Stimulated activated CD4-positive, alpha-beta T cell treated with anti-CD3 and anti-CD28 coated beads, TNF-alpha, amount 100 ng/mL, for 24 hours (primary cell): Measurements from ENCODE around the gene GPR61.

ENCODE experiments used
- DNase-seq, 3 experiments: peaks; one replicate each; pipeline ENCODE4 v3.0.0-alpha.2; 2020; ENCODE audit warnings: low read depth in 3 of 3

GPR61 gene

GRCh38 chr1:109535971-109536491, 3.6 kb upstream of the GPR61 start:
- DNase-seq: no peak

GRCh38 chr1:109537450-109538178, 2.1 kb upstream of the GPR61 start:
- DNase-seq: no peak

GRCh38 chr1:109538827-109539555, 681 bp upstream of the GPR61 start:
- no peak for DNase-seq

- DNase-seq: no peak
Measured at GRCh38 chr1:109541102-109541501, 1.4 kb downstream of the GPR61 start.

- no peak for DNase-seq
Measured at GRCh38 chr1:109542657-109543056, 3.0 kb downstream of the GPR61 start.

DNA sequence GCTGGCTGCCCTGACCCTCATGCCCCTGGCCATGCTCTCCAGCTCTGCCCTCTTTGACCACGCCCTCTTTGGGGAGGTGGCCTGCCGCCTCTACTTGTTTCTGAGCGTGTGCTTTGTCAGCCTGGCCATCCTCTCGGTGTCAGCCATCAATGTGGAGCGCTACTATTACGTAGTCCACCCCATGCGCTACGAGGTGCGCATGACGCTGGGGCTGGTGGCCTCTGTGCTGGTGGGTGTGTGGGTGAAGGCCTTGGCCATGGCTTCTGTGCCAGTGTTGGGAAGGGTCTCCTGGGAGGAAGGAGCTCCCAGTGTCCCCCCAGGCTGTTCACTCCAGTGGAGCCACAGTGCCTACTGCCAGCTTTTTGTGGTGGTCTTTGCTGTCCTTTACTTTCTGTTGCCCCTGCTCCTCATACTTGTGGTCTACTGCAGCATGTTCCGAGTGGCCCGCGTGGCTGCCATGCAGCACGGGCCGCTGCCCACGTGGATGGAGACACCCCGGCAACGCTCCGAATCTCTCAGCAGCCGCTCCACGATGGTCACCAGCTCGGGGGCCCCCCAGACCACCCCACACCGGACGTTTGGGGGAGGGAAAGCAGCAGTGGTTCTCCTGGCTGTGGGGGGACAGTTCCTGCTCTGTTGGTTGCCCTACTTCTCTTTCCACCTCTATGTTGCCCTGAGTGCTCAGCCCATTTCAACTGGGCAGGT, 3.8 kb downstream of the GPR61 start:
- DNase-seq: no peak

DNA sequence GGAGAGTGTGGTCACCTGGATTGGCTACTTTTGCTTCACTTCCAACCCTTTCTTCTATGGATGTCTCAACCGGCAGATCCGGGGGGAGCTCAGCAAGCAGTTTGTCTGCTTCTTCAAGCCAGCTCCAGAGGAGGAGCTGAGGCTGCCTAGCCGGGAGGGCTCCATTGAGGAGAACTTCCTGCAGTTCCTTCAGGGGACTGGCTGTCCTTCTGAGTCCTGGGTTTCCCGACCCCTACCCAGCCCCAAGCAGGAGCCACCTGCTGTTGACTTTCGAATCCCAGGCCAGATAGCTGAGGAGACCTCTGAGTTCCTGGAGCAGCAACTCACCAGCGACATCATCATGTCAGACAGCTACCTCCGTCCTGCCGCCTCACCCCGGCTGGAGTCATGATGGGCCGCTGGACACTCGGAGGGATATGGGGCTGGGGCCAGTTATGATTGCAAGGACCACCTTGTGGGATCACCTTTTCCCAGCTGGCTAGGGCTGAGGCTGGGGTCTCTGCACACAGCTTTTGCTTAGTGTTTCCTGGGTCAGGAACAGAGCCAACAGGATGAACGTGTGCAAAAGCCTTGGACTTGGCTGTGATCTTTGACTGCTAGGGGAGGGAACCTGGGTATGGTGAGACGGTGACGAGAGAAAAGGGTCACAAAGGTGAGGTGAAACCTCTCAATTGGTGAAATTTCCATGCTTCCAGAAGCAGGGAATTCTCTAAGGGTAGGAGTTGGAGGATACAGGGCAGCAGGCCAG, 4.5 kb downstream of the GPR61 start:
- no peak for DNase-seq

GRCh38 chr1:109546311-109547109, 6.8 kb downstream of the GPR61 start:
- peak; percentile 77 to 89 (median 85) for DNase-seq

DNA sequence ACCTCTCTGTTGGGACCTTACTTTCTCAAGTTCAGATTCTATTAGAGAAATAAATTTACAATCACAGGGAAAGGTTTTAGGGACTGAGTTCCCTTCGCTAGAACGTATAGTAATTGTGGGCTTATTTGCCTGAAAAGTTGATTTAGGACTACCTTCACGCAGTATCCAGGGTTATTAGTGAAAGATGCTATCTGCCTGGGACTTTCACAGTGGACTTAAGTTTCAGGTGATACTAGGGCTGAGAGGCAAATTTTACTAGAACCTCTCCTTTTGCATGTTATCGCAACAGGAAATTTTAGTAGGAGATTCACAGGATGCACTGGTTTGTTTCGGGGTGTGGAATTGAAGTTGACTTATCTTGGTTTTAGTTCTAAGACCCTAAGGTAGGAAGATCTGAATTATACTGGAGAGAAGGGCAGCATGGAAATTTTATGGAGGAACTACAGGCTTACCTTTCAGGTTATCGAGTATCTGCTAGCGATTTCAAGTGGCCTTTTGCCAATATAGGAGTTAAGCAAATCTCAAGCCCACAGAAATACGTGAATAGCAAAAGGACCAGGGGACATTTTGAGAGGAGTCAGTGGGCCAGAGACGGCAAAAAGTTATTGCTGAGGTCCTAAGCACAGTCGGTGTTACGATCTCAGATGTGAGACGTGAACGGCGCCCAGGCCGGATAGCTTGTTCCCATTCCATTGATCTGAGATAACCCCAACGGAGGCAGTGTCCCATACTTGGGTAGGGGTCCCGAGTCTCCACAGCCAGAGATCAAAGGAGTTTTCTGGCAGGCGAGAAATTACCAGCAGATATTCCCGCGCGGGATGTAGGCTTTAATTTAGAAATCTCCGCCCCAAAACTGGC, 8.0 kb downstream of the GPR61 start:
- peak in 1 of 3 experiments; percentile 12 for DNase-seq

- peak; percentile 91 to 95 (median 95) for DNase-seq
Measured at GRCh38 chr1:109548321-109549267, 8.9 kb downstream of the GPR61 start, which contains the start of gene GNAI3. GNAI3 (plus strand) TSS chr1:109548615; CDS start chr1:109548721, 106 bp downstream.

GRCh38 chr1:109556563-109556962, 16.9 kb downstream of the GPR61 start:
- no peak for DNase-seq

GRCh38 chr1:109557520-109557919, 17.8 kb downstream of the GPR61 start:
- DNase-seq: no peak

GRCh38 chr1:109559995-109560394, 20.3 kb downstream of the GPR61 start:
- no peak for DNase-seq

DNA sequence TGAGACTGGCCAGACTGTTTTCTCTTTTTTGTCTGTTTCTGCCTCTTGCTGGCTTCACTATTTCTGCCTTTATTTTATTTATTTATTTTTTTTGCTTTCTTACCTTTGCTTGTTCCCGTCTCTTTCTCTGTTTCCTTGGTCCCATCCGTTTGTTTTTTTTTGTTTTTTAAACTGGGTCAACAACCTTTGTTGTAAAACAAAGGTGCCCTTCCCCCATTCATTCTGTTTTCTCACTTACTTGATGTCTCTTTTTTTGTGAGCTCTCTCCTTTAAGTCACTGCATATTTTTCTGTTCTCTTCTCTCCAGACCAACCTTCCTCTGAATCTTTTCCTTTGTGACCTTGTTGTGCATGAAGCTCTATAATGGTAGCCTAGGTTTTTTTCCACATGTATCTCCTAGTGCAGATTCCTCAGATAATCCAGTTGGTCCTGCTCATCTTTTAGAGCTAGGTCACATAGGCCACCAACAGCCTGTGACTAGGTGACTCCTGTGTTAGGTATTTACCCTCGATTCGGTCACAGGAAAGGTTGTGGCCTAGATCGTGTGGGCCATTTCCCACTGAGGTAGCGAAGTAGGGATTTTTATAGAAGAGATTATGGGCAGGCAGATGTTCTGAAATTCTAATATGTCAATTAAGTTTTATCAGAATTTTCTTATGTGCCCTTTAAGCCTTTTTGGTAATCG, 24.7 kb downstream of the GPR61 start:
- no peak for DNase-seq

DNA sequence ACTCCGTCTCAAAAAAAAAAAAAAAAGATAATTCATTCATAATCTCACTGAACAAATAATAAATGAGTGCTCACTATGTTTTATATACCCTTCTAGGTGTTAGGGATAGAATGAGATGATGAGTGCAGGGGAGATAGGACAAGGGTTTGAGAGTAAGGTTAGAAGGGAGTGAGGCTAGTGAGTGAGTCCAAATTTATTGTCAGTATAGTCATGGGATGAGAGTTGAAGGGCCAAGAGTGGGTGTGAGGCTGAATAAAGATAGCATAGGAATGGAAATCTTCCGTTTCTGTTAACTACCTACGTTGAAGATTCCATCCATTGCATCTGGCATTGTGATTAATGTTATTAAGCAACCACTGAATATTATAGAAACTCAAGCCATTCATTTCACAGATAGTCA, 25.6 kb downstream of the GPR61 start:
- no peak for DNase-seq

- DNase-seq: no peak
Measured at GRCh38 chr1:109566982-109567381, 27.3 kb downstream of the GPR61 start.

- no peak for DNase-seq
Measured at GRCh38 chr1:109567877-109568672, 28.4 kb downstream of the GPR61 start.
